Stimulated activated CD4-positive, alpha-beta T cell treated with anti-CD3 and anti-CD28 coated beads, TNF-alpha, amount 100 ng/mL, for 48 hours (primary cell): ENCODE results near the gene PPP1R14D.
A peak's percentile ranks its signal among the peaks of the same experiment; 100 is the strongest.

Source experiments
- DNase-seq, 3 donors: peaks; one replicate each; pipeline ENCODE4 v3.0.0-alpha.2; 2020; ENCODE audit warnings: low read depth in 3 of 3

Gene PPP1R14D

DNA sequence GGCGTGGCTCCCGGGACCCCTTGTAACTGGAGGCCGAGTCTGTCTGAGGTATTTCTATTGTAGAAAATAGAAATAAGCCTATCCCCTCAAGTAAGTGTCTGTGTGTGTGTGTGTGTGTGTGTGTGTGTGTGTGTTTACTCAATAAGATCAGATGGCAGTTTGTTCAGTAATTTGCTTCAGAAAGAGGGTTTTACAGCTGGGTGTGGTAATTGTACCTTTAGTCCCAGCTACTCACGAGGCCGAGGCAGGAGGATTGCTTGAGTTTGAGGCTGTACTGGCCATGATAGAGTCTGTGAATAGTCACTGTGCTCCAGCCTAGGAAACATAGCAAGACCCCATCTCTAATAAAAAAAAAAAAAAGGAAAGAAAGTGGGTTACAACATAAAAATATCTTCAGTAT, 24.0 kb upstream of the PPP1R14D start:
- no peak for DNase-seq

DNA sequence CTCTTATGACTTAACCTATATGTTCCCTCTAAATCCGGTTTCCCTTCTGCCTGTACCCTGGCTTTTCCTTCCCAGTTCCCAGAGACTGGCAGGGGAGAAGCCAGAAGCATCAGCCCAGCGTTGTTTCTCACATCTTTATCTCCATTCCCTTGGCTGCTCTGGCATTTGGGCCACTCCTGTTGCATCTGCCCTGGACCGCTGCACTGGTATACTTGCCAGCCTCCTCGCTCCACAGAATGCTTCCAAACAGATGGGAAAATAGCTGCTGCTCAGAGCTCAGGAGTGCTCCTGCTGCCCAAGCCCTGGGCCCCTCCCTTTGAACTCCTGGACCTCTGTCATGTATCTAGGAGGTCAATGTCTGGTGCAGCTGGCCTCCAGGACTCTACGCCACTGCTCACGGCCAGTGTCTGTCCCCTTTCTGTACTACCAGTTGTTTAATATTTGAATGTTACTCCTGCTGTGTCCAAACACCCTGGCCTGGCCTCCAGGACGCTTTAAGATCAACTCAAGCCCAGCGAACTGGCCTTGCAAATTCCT, 22.1 kb upstream of the PPP1R14D start:
- DNase-seq = no peak

DNA sequence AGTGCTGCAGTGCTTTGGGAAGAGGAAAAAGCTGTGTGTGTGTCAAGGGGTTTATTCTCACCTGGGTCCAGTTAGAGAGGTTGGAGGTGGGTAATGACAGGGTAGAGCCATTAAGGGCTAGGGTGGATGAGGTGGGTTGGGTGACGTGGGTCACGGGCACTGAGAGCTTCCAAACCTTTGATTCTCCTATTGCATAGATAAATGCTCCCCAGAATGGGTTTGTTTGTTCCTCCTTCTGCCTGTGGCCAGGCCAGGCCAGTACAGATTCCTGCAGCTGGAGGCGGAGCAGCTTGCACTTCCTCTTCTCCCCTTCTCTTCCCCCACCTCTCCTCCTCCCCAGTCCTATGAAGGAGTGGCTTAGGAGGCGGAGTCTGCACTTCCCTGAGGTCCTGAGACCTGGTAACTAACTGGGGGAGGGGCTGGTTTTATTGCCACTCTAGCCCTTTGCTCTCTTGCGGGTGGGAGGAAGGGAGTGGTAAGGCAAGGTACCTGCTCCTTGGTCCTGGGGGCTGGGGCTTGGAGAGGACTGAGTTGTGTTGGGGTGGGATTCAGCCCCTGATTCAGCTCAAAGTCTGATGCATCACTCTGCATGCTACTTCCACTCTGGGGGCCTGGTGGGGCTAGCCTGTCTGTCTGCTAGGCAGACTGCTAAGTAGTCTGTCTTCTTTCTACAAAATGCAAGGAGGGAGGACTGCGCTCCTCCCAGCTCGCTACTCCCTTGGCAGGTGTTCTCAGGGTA, 18.9 kb upstream of the PPP1R14D start:
- no peak for DNase-seq

DNA sequence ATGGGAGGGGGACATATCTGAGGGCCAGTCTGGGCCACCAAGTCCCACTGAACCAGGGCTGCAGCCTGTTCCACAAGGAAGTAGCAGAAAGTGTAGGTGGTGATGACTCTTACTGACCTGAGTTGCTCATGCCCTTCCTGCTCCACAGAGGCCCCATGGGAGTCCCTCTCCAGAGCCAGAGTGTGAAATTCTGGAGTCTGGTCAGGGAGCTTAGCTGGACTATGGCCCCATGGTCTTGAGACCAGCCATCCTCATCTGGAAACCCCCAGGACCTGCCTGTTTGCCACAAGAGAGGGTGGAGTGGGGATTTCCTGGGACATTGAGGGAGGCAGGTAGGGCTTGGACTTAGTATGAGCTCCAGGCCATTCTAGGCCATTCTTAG, 18.3 kb upstream of the PPP1R14D start:
- DNase-seq = no peak

DNA sequence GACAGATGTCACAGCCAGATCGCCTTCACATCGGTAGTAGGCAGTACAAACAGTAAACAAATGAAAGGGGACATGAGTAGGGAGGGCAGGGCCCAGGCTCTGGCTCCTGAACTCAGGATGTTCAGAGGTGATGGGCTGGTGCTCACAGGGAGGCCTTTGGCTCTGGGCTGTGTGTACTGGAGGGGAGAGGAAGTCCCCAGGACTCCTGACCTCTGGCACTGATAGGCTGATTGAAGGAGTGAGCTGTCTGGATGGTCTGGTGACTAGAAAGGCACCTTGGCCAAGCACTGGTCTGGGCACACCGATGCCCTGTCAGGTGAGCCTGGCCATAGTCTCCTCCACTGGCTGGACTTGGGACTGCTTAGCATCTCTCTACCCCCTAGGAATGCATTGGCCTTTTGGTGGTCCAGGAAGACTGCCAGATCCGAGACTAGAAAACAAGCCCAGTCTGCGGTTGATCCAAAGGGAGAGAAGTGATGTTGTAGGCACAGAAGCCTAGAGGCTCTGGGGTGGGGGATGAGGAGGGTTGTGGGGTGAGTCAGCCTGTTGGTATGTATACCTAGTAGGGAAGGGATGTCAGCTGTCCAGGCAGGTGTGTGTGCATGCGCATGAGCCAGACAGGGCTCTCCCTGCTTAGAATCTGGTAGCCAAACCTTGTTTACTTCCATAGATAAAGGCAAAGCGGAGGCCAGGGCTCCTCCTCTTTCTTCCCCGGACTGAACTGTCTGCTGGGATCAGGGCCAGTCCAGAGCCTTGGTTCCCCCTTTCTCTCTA, 17.2 kb upstream of the PPP1R14D start:
- DNase-seq = no peak

DNA sequence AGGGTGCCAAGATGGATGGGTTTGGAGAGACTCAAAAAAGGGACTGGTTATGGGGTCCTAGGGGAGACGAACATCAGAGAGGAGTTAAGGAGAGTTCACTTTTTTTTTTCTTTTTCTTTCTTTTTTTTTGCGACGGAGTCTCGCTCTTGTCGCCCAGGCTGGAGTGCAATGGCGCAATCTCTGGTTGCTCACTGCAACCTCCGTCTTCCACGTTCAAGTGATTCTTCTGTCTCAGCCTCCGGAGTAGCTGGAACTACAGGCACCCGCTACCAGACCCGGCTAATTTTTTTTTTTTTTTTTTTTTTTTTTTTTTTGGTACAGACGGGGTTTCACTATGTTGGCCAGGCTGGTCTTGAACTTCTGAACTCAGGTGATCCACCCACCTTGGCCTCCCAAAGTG, 16.5 kb upstream of the PPP1R14D start:
- DNase-seq = no peak

DNA sequence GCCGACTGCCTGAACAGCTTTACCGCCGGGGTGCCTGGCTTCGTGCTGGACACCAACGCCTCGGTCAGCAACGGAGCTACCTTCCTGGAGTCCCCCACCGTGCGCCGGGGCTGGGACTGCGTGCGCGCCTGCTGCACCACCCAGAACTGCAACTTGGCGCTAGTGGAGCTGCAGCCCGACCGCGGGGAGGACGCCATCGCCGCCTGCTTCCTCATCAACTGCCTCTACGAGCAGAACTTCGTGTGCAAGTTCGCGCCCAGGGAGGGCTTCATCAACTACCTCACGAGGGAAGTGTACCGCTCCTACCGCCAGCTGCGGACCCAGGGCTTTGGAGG, 16.2 kb upstream of the PPP1R14D start:
- DNase-seq = peak in 2 of 3 donors; percentile 6 to 33

DNA sequence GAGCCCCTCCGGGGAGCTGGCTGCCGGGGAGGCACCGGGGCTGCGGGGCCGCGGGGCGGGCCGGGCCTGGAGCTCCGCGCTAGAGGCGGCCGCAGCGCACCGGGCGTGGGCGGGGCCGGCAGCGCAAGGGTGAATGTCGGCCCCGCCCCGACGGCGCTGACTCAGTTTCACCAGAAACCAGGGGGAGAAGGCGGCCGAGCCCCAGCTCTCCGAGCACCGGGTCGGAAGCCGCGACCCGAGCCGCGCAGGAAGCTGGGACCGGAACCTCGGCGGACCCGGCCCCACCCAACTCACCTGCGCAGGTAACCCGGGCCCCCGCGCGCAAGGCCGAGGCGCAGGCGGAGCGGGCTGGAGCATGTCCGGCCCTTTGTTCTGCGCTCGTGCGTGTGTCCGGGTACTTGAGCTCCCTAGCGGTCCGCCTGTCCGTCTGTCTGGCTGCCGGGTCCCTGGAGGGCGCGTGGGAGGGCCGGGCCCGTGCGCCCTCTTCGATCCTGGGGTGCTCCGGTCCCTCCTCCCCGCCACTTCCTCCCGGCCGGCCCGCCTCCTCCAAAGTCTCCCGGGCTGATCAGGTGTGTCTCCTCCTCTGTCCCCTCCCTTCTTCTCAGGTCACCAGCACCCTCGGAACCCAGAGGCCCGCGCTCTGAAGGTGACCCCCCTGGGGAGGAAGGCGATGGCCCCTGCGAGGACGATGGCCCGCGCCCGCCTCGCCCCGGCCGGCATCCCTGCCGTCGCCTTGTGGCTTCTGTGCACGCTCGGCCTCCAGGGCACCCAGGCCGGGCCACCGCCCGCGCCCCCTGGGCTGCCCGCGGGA, 15.6 kb upstream of the PPP1R14D start, which contains the start of gene SPINT1:
SPINT1 (plus strand) TSS at position 164 of the 811 bp plus-strand sequence; CDS start at position 671, 507 bp downstream.
- DNase-seq = peak; percentile 52 to 75 (median 66)

DNA sequence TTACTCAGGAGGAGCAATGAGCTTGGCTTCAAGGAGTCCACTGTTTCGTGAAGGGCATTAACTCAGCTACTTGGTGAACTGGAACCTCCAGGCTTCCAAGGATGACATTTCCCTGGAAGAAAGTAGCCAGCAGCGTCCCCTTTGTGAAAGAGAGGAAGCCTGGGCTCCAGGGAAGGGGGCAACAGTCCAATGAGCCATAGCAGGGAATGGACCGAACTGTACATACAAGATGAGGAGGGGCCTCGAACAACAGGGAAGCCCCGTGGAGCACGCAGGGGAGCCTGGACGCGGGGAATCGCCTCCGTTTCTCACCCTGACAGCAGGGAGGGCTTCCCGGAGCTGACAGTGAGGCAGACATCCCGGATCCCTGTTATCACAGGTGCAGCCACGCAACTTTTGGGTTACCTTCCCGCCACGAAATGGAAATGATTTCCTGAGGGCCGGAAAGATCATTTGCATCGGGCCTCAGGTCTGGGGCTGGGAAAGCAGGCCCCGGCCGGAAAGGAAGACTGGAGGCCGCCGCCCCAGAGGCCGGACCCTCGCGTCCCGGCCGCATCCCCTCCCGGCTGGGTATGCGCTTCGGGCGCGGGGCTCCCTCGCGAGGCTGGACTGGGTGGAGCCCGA, 14.9 kb upstream of the PPP1R14D start:
- no peak for DNase-seq

DNA sequence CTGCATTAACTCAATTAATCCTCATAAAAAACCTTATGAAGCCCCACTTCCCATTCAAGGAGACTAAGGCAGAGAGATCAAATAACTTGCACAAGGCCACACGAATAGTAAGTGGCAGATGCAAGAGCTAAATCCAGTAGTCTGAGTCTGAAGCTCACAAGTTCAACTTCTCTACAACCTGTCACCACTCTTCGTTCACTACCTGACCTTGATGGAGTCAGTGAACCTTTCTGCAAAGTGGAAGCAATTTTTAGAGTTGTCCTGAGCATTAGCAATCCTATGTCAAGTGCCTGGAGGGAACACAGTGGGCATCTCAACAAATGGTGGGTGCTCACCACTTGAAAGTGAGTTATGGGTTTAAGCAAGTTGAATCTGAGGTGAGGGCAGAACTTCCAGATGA, 13.2 kb upstream of the PPP1R14D start:
- DNase-seq = no peak

DNA sequence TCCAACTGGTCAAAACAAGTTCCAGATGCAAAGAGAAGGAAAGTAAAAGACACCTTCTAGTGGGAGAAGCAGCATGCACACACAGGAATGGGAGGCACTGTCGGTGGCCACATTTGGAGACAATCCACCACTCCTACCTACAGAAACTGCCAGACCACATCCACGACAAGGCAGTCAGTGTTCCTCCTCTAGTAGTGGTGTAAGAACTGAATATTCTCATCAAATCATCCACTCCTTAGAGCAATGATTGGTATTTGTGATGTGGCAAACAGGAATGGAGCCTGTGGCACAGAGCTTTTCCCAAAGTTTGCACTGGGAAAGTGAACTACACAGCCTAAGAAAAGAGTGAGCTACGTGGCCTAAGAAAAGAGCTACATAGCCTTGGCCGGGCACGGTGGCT, 10.2 kb upstream of the PPP1R14D start:
- no peak for DNase-seq

DNA sequence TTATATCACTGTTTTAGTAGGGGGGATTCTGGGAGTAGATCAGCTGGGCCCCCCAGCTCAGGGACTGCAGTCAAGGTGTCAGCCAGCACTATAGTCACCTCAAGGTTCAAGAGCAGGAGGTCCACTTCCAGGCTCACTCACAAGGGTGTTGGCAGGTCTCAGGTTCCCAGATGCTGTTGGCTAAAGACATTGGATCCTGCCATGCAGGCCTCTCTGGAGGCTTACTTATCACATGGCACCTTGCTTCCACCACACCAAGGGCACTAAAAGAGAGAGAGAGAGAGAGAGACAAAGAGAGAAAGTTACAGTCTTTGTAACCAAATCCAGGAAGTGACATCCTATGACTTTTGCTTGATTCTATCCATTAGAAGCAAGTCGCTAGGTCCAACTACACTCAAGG, 7.5 kb upstream of the PPP1R14D start:
- DNase-seq = no peak

DNA sequence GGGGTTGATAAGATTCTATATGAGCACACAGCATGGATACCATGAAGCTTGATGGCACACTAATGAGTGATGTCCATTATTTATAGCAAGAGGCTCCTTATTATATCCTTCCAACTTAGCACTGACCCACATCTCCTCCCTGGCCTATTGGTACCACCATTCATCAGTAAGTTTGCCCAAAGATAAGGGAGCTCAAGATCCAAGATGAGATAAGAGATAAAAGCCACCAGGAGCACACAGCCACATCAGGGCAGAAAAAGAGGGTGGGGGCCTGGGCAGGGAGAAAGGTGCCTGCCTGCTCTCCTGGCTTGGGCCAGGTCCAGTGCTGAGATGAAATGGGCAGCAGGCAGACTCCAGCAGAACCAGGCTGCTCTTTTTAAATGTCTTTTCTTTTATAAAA, 4.4 kb upstream of the PPP1R14D start:
- DNase-seq = no peak

DNA sequence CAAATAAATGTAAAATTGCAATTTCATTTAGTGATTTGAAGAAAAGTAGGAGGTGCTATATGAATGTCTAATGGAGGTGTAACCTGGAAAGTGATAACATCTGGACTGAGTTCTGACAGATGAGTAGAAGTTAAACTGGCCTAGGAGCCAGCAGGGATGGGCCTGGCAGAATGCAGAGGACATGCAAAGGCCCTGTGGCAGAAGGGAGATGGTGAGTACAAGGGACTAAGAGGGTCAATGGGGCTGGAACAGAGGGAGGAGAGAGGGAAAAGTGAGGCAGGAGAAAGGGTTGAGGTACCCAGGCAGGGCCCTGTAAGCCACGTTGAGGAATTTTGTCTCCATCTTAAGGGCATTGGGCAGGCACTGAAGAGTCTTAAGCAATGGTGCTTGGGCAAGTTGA, 3.4 kb upstream of the PPP1R14D start:
- DNase-seq = no peak

DNA sequence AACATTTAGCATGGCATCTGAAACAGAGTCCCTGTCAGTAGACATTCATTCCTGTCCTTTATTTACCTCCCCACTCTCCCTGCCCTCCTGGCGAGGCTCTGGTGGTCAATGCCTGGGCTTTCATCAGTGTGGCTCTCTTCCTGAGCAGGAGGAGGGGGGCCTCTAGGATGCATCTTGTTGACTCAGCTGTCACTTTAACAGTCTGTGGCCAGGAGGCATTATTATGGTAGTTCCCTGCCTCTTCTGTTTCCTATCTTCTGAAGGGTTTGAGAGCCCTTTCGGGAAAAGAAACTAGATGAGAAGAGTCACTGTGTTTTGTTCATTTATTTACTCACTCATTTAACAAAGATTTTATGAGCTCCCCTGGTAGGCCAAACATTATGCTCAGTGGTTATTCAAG, 2.4 kb upstream of the PPP1R14D start:
- DNase-seq = no peak

DNA sequence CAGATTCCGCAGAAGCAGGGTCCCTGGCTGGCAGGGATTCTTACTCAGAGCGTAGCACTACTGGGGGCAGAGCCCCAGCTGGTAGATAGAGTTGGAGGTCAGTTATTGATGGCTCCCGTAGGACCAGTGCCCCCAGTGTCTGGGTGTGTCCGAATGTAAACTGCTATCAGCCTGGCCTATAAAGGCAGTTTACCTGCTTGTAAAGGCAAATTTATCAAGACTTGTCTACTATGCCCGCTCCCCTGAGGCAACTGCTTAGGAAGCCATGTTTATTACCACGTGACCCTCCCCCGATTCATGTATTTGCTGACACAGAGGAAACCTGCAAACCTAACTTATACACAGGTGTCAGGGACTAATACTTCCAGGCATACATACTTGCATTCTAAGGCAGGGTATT, 607 bp upstream of the PPP1R14D start:
- no peak for DNase-seq

DNA sequence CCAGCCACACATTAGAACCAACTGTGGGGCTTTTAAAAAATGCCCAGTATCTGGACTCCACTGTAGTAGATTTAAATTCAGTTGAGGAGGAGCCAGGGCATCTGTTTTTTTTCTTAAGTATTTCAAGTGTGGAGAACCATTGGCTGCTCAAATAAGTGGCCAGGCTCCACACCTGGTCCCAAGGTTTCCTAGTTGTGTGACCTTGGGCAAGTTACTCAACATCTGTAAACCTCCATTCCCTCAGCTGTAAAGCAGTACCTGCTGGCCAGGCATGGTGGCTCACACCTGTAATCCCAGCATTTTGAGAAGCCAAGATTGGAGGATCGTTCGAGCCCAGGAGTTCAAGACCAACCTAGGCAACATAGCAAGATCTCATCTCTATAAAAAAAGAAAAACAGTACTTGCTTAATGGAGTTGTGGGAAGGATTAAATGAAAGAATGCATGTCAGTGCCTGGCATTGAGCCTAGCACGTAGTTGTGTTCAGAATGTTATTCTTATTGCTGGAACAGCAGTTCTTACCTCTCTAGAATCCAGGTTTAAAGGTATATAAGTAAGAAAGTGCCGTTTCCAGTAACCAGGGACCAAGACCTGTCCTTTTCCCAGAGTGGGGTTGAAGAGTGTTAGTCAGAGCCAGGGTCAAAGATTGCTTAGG, 2.0 kb downstream of the PPP1R14D start:
- DNase-seq = no peak

DNA sequence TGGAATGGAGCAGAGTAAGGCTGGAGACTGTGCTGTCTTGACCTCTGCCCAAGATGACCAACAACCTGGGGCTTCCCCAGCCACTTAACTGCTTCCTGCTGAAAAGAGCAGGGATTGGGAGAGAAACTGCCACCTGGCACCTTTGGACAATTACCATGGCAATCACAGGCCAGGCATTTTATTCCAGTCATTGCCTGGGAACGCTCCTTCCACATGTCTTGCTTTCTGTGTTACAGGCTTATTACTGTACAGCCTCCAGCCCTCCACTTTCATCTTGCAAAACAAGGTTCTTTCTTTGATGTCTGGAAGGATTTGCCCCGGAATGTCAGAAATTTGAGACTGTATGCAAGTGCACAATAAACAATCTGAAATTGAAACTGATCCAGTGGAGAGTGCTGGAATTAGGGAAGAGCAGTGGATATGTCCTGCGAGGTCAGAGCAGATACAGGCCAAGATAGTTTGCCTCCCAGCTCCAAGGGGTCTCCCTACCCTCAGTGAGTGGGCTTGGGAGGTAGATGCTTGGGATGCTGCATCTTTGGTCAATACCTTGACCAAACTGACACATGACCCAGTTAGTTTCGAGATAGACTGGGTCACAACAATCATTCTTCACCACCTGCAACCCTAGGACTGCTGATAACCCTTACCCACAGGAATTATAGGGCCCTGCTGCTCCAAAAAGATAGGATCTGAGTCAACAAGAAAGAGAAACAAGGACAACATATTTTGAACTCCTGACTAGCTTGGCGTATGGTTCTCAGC, 2.7 kb downstream of the PPP1R14D start:
- no peak for DNase-seq

DNA sequence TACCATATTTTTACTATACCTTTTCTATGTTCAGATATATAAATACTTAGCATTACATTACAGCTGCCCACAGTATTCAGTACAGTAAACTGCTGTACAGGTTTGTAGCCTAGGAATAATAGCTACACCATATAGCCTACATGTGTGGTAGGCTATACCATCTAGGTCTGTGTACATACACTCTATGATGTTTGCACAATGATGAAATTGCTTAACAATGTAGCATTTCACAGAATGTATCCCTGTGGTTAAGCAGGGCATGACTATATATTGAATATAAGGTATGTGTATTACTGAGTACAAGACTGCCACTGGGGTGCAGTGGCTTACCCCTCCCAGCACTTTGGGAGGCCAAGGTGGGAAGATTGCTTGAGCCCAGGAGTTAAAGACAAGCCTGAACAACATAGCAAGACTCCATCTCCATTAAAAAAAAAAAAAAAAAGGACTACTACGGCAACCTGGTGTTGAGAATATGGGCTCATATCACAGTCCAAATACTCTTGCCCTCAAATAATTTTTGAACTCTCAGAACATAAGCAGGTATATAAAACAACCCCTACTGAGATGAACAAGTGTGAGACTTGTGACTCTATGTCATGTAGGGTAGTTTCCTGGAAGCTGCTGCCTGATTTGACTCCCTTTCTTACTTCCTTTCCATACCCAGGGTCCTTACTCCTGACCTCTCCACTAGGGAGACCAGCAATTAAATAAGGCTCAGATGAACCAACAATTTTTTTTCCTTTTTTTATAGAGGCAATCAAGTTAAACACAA, 4.8 kb downstream of the PPP1R14D start:
- no peak for DNase-seq

DNA sequence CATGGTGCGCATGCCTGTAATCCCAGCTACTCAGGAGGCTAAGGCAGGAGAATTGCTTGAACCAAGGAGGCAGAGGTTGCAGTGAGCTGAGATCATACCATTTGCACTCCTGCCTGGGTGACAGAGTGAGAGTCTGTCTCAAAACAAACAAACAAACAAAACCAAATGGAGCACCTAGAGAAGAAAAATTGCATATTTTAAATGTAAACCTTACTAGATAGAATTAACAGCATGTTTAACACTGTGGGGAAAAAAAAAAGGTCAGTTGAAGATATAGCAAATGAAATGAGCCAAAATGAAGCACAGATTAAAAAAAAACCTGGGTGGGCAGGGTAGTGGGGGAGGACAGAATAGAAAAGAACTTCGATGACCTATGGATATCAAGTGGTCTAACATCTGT, 7.3 kb downstream of the PPP1R14D start:
- DNase-seq = no peak
